Activated T-helper 17 cell treated with anti-CD3 and anti-CD28 coated beads, Interleukin-2, amount 50 U/mL, for 72 hours (primary cell): Measurements from ENCODE around the gene ATP2A2. TPM values are rescaled to one million over a fixed set of nuclear protein-coding genes. Genes with fewer than 3 reads are reported as not detected.
"Not testable (repeated sequence)": the region's sequence is repeated elsewhere in the genome, so short reads cannot be mapped to it uniquely, and the experiment has no call there.

Source experiments
- ATAC-seq: fragments of 150-1000 bp; cut with Tn5 transposase; replicated peaks from 2 replicates; pipeline ENCODE4 v1.10.0; 2021; ENCODE audit warnings: mild to moderate bottlenecking, moderate library complexity
- H3K27ac Mint-ChIP-seq: one replicate; pipeline ENCODE4 v1.8.0; 2022; ENCODE audit warnings: mixed read lengths
- H3K27me3 Mint-ChIP-seq: one replicate; pipeline ENCODE4 v1.8.0; 2022; ENCODE audit warnings: mixed read lengths
- H3K36me3 Mint-ChIP-seq: one replicate; pipeline ENCODE4 v1.8.0; 2022; ENCODE audit warnings: low read depth, mild to moderate bottlenecking, mixed read lengths
- H3K4me1 Mint-ChIP-seq: one replicate; pipeline ENCODE4 v1.8.0; 2022; ENCODE audit warnings: mixed read lengths
- H3K4me3 Mint-ChIP-seq: one replicate; pipeline ENCODE4 v1.8.0; 2022; ENCODE audit warnings: mild to moderate bottlenecking, mixed read lengths
- H3K9me3 Mint-ChIP-seq: one replicate; pipeline ENCODE4 v1.8.0; 2022; ENCODE audit warnings: mixed read lengths
- total RNA-seq, 2 donors: library from RNA; stranded (reverse); gene quantifications; one replicate each; pipeline ENCODE4 v1.2.3, GENCODE V29; 2022

The ATP2A2 gene
- total RNA-seq, 2 donors from 2014 or later: 135 to 261 TPM

DNA sequence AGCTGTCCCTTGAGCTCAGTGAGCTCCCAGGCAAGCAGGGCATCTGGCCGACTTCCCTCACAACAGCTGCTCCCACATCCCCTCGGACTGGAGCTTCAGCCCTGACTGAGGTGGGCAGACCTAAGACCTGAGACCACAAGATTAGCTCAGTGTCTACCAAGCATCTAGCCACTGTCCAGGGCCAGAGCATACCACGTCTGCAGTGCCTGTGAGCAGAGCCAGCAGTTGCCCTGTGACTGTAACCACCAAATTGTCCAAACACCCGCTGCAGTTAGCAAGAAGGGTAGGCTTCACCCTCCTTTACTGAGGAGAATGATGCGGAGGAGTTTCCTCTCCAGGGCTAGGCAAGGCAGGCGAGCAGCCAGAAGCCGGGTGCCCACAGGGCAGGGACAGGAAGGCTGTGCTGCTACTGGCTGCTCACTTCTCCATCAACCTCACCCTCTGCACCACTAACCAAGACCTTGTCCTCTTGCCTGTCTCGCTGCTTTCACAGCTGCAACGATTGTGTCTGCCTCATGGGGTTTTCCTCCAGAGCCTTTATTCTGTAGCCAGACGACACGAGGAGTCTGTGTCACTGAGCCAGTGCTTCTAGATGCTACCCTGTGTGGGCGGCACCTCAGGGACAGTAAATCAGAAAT, 68.6 kb downstream of the ATP2A2 start:
- H3K36me3 Mint-ChIP-seq: peaks cover 55% of the 10 kb centered on the region
- ATAC-seq: peak; percentile 67
- H3K4me1 Mint-ChIP-seq: peaks cover 21% of the 10 kb centered on the region
- H3K27ac Mint-ChIP-seq: peak overlapping the region; percentile 39
- H3K9me3 Mint-ChIP-seq: no peaks in the 10 kb centered on the region
- H3K27me3 Mint-ChIP-seq: no peaks in the 10 kb centered on the region
- peak overlapping the region; percentile 16 for H3K4me3 Mint-ChIP-seq

GRCh38 chr12:110351119-110351518, 70.1 kb downstream of the ATP2A2 start:
- Mint-ChIP-seq H3K36me3 (peaks cover 40% of the 10 kb centered on the region), H3K4me1 (peaks cover 21% of the 10 kb centered on the region), H3K27me3 (no peaks in the 10 kb centered on the region), H3K4me3 (no peak overlapping the region), H3K27ac (no peak overlapping the region), H3K9me3 (no peaks in the 10 kb centered on the region)
- no peak for ATAC-seq

DNA sequence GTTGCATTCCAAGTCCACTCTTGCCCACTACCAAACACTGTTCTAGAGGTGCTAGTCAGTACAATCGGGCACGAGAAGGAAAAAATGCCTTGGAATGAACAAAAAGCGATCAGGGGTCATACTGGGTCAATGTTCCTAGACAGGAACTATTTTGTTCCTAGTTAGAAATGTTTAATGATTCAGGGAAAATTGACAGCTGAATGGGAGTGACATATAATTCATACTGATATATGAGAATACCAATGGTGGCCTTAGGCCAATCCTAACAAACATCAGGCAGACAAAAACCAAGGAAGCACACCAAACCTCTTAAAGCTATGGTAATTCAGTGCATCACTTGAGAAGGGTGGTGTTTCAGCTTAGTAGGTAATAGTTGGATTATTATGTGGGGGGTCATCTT, 71.4 kb downstream of the ATP2A2 start:
- peaks cover 27% of the 10 kb centered on the region for H3K36me3 Mint-ChIP-seq
- H3K4me3 Mint-ChIP-seq: no peak overlapping the region

DNA sequence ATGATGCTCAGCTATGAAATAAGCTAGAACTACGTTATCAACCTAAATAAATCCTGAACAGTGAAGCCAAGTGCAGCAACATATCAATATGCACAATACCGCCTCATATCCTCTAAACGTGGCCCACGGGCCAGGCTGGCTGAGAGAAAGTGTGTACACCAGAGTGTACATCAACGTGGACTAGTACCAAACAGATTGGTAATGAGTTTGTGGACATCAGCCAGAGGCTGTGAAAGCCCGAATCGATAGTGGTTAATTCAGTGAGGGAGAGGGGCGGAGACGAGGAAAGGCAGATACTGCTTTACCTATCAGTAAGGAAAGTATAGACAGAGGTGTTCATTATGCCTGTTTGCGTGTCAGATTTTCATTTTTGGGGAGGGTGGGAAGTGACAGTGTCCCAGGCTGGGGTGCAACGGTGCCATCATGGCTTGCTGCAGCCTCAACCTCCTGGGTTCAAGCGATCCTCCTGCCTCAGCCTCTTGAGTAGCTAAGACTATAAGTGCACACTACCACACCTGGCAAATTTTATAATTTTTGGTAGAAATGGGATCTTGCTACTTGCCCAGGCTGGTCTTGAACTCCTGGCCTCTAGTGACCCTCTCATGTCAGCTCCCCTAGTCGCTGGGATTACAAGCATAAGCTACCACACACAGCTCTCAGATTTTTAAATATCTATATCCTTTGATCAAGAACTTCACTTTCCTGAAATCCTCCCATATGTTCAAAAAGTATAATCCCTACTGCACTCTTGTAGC, 72.3 kb downstream of the ATP2A2 start:
- peak overlapping the region; percentile 52 for H3K27ac Mint-ChIP-seq
- H3K9me3 Mint-ChIP-seq: no peaks in the 10 kb centered on the region
- no peaks in the 10 kb centered on the region for H3K27me3 Mint-ChIP-seq
- peaks cover 16% of the 10 kb centered on the region for H3K4me1 Mint-ChIP-seq
- H3K4me3 Mint-ChIP-seq: no peak overlapping the region
- H3K36me3 Mint-ChIP-seq: peaks cover 18% of the 10 kb centered on the region
- ATAC-seq: no peak

More for the DNA sequence above, 71.4 kb downstream of the ATP2A2 start:
- no peak for ATAC-seq
- H3K27me3 Mint-ChIP-seq: no peaks in the 10 kb centered on the region
- H3K27ac Mint-ChIP-seq: no peak overlapping the region
- peaks cover 17% of the 10 kb centered on the region for H3K4me1 Mint-ChIP-seq
- H3K9me3 Mint-ChIP-seq: no peaks in the 10 kb centered on the region

DNA sequence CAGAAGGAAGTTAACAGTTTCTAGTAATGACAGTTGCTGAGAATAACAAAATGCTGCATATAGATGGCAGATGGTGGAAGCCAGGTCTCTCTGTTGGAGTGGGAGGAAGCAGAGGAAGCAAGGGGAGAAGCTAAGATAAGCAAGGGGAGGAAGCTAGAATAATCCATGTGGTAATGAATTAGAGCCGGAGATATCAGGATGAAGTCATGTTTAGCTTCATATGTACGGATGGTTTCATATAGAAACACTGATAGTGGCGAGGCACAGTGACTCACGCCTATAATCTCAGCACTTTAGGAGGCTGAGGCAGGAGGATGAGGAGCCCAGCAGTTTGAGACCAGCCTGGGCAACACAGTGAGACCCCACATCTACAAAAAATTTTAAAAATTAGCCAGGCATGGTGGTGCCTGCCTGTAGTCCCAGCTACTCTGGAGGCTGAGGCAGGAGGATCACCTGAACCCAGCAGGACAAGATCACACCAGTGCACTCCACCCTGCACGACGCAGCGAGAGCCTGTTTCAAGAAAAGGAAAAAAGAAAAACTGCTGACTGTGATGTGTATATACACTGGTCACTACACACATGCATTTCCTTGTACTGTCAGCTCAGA, 73.2 kb downstream of the ATP2A2 start:
- H3K9me3 Mint-ChIP-seq: no peaks in the 10 kb centered on the region
- ATAC-seq: peak; percentile 53
- H3K36me3 Mint-ChIP-seq: peaks cover 14% of the 10 kb centered on the region
- peaks cover 15% of the 10 kb centered on the region for H3K4me1 Mint-ChIP-seq
- peak overlapping the region; percentile 0 for H3K27ac Mint-ChIP-seq
- H3K4me3 Mint-ChIP-seq: no peak overlapping the region
- no peaks in the 10 kb centered on the region for H3K27me3 Mint-ChIP-seq

GRCh38 chr12:110355073-110355472, 74.0 kb downstream of the ATP2A2 start:
- Mint-ChIP-seq H3K9me3 (no peaks in the 10 kb centered on the region), H3K27me3 (no peaks in the 10 kb centered on the region), H3K36me3 (peaks cover 6% of the 10 kb centered on the region), H3K27ac (peak overlapping the region; percentile 0), H3K4me1 (peaks cover 7% of the 10 kb centered on the region), H3K4me3 (no peak overlapping the region)
- peak; percentile 65 for ATAC-seq

GRCh38 chr12:110358384-110359097, 77.5 kb downstream of the ATP2A2 start:
- not testable (repeated sequence) for ATAC-seq, H3K27ac Mint-ChIP-seq, H3K9me3 Mint-ChIP-seq, H3K27me3 Mint-ChIP-seq, H3K4me1 Mint-ChIP-seq, H3K4me3 Mint-ChIP-seq, H3K36me3 Mint-ChIP-seq

DNA sequence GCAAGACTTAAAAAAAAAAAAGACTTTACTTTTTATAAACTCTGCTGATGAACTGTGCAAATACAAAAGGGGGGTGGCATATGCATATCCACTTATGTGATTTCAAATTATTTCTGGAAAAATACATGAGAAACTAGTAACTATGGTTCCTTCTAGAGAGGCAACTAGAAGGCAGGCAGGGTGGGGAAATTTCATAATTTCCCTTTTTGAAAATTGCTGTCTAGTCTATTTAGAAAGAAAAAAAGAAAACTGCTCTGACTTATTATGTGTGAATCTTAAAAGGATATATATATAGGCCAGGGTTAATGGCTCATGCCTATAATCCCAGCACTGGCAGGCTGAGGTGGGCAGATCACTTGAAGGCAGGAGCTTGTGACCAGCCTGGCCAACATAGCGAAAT, 80.2 kb downstream of the ATP2A2 start:
- ATAC-seq: no peak
- Mint-ChIP-seq H3K4me1 (no peaks in the 10 kb centered on the region), H3K27me3 (no peaks in the 10 kb centered on the region), H3K36me3 (no peaks in the 10 kb centered on the region), H3K9me3 (no peaks in the 10 kb centered on the region), H3K4me3 (no peak overlapping the region), H3K27ac (no peak overlapping the region)

DNA sequence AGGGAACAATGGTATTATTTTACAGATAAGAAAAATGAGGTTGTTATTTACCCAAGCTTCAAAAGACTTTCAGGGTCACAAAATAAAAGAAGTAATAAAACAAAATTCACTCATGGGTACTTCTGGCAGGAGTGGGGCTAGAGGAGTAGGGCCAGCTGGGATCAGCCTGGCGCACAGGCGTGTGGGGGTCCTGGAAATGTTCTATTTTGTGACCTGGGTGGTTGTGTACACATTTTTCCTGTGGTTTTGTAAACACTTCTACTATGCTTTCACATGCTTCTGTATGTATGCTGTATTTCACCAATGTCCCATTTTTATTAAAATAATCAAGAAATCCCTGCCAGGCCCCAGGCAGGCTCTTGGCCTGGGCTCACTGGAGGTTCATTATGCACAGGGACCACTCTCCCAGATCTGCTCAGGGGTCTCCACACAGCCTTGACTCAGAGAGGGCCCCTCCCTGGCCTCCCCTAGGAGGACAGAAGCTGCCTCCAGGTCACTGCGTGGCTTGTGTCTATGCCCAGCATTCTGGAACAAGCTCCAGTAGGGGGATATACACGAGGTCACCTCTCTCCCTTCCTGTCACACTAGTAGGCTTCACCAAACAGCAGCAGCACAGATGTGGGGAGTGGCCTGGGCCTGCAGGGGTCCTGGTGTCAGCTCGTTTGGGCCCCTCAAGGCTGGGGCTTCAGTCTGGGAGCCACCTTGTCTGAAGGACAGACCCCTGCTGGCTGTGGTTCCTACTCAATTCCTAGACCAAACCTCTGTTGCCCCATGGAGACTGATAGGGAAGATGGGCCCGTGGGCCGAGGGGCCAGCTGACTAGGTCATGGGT, 84.7 kb downstream of the ATP2A2 start:
- H3K27ac Mint-ChIP-seq: no peak overlapping the region
- H3K9me3 Mint-ChIP-seq: no peaks in the 10 kb centered on the region
- H3K4me1 Mint-ChIP-seq: no peaks in the 10 kb centered on the region
- H3K36me3 Mint-ChIP-seq: no peaks in the 10 kb centered on the region
- ATAC-seq: no peak
- no peaks in the 10 kb centered on the region for H3K27me3 Mint-ChIP-seq
- no peak overlapping the region for H3K4me3 Mint-ChIP-seq

- Mint-ChIP-seq H3K4me1 (no peaks in the 10 kb centered on the region), H3K27me3 (no peaks in the 10 kb centered on the region), H3K36me3 (no peaks in the 10 kb centered on the region), H3K27ac (no peak overlapping the region), H3K9me3 (no peaks in the 10 kb centered on the region), H3K4me3 (no peak overlapping the region)
- ATAC-seq: no peak
Measured at GRCh38 chr12:110366321-110367142, 85.5 kb downstream of the ATP2A2 start.

- no peaks in the 10 kb centered on the region for H3K4me1 Mint-ChIP-seq
- H3K9me3 Mint-ChIP-seq: no peaks in the 10 kb centered on the region
- peaks cover 6% of the 10 kb centered on the region for H3K36me3 Mint-ChIP-seq
- no peak overlapping the region for H3K4me3 Mint-ChIP-seq
- no peak for ATAC-seq
- H3K27me3 Mint-ChIP-seq: no peaks in the 10 kb centered on the region
- H3K27ac Mint-ChIP-seq: no peak overlapping the region
Measured at GRCh38 chr12:110367181-110367864, 86.3 kb downstream of the ATP2A2 start.

DNA sequence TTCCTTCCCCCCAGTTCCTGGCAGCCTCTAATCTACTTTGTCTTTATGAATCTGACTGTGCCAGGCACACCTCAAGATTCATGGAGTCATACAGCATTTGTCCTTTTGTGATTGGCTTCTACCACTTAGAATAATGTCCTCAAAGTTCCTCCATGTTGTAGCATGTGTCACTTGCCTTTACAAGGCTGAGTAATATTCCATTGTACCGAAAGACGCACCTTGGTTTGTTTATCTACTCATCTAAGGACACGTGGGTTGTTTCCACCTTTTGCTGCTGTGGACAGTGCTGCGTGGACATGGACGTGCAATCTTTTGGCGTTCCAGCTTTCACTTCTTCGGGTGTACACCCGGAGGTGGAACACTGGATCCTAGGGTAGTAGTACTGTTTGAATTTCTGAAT, 88.9 kb downstream of the ATP2A2 start:
- Mint-ChIP-seq H3K9me3 (no peaks in the 10 kb centered on the region), H3K27ac (peak overlapping the region; percentile 20), H3K4me1 (no peaks in the 10 kb centered on the region), H3K4me3 (no peak overlapping the region), H3K27me3 (no peaks in the 10 kb centered on the region), H3K36me3 (peaks cover 33% of the 10 kb centered on the region)
- no peak for ATAC-seq

DNA sequence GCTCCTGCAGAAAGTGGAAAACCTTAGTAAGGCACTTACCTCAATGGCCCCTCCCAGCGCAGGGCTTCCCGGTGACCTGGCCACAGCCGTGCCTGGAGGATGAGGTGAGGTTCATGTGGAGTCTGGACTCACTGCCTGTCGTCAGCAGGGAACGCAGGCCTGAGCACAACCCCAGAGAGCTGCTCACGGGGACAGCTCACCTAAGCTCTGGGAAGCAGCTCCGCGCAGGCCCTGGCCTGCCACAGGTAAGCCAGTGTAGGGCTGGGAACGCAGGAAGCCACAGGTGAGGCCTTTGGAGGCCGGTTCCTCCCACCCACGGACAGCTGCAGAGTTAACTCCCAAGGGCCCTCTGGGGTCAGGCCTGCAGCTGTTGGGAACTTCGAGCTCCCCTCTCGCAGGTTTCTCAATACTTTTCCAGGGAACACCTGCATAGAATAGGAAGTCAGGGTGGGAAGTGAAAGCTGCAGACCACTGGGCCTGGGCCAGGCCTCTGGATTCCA, 89.7 kb downstream of the ATP2A2 start:
- no peak overlapping the region for H3K4me3 Mint-ChIP-seq

More for the DNA sequence above, 89.7 kb downstream of the ATP2A2 start:
- ATAC-seq: no peak
- Mint-ChIP-seq H3K27me3 (no peaks in the 10 kb centered on the region), H3K36me3 (peaks cover 41% of the 10 kb centered on the region), H3K4me1 (no peaks in the 10 kb centered on the region), H3K9me3 (no peaks in the 10 kb centered on the region), H3K27ac (no peak overlapping the region)
